ENCODE measurements around the gene SLC17A2.
"Not testable (repeated sequence)": the region's sequence is repeated elsewhere in the genome, so short reads cannot be mapped to it uniquely, and the experiment has no call there.

Gene SLC17A2

DNA sequence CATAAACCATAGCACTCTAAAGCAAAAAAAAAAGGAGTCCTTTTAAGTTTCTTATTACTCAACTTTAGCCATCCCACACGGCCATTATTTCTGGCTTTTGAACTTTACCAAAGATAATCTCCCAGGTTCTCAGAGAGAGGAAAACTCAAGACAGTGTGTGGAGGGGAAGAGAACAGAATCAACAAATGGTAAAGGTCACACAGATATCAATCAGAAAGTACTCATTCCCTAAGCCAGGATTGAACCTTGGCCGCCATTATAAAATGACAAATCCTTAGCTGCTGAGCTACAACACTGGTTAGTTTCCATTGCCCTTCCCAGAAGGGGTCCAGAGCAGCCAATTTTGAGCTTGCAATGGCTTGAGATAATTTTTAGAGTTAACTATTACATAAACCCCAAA lies 22.0 kb upstream of the SLC17A2 start:
- DNase-seq (ENCODE audit: extremely low read depth in 1 of 2, low read depth in 1 of 2), result no peak

- no peak for DNase-seq (ENCODE audit: extremely low read depth in 1 of 2, low read depth in 1 of 2)
Observed at GRCh38 chr6:25951296-25952032, 21.0 kb upstream of the SLC17A2 start.

DNA sequence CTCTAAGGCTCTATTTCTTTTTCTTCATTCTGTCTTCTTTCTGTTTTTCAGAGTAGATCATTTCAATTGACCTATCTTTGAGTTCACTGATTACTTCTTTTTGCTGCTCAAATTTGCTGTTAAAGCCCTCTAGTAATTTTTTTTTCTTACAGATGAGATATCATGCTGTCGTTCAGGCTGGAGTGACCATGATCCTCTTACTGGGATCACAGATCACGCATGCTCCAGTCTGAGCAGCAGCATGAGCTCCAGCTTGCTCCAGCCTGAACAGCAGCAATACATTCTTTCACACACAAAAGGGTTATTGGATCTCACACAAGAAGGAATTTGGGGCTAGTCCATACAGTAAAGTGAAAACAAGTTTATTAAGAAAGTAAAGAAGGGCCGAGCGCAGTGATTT lies 19.8 kb upstream of the SLC17A2 start:
- DNase-seq (ENCODE audit: extremely low read depth in 1 of 2, low read depth in 1 of 2), result no peak

DNA sequence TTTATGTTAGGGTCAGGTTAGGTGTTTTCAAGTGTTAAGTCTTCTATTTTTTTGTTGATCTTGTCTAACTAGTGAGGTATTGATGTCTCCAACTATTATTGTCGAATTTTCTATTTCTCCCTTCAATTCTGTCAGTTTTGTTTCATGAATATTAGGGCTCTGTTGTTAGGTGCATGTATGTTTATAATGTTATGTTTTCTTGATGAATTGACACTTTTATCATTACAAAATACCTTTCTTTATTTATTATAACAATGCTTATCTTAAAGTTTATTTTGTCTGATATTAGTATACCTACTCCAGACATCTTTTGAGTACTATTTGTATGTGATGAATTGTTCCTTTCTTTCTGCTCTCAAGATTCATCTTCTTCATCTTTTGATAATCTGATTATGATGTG lies 19.2 kb upstream of the SLC17A2 start:
- DNase-seq (ENCODE audit: extremely low read depth in 1 of 2, low read depth in 1 of 2), result no peak

- DNase-seq (ENCODE audit: extremely low read depth in 1 of 2, low read depth in 1 of 2), result not testable (repeated sequence)
Observed at GRCh38 chr6:25947492-25947891, 17.0 kb upstream of the SLC17A2 start.

DNA sequence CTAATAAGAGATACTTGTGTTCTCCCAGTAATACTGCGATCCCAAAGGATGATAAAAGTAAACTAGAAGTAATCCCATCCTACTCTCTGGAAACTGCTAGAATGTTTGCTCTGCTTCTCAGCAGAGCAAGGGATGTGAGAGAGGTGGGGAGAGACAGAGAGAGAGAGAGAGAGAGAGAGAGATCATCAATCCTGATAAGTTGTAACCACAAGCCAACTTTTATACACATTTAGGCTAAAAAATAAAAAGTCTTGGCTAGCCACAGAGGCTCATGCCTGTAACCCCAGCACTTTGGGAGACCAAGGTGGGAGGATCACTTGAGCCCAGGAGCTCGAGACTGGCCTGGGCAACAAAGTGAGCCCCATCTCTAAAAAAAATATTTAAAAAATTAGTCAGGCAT lies 16.1 kb upstream of the SLC17A2 start:
- DNase-seq (ENCODE audit: extremely low read depth in 1 of 2, low read depth in 1 of 2), result no peak

DNA sequence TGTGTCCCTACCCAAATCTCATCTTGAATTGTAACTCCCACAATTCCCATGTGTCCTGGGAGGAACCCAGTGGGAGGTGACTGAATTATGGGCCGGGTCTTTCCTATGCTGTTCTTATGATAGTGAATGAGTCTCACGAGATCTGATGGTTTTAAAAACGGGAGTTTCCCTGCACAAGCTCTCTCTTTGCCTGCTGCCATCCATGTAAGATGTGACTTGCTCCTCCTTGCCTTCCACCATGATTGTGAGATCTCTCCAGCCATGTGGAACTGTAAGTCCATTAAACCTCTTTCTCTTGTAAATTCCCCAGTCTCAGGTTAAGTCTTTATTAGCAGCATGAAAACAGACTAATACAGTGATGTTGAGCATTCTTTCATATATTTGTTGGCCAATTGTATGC lies 15.2 kb upstream of the SLC17A2 start:
- DNase-seq (ENCODE audit: extremely low read depth in 1 of 2, low read depth in 1 of 2), result not testable (repeated sequence)

- no peak for DNase-seq (ENCODE audit: extremely low read depth in 1 of 2, low read depth in 1 of 2)
Observed at GRCh38 chr6:25944688-25945574, 14.4 kb upstream of the SLC17A2 start.

DNA sequence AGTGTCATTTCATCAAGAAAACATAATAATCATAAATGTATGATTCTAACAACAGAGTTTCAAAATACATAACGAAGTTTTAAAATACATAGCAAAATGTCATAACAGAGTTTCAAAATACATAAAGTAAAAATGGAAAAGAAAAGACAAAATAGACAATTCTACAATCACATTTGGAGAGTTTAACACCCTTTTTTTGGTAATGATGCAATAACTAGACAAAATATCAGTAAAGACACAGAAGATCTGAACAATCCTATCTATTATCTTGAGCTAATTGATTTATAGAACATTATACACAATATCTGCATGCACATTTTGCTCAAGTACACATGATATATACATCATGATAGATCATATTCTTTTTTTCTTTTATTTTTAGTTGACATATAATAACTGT lies 13.4 kb upstream of the SLC17A2 start:
- no peak for DNase-seq (ENCODE audit: extremely low read depth in 1 of 2, low read depth in 1 of 2)

DNA sequence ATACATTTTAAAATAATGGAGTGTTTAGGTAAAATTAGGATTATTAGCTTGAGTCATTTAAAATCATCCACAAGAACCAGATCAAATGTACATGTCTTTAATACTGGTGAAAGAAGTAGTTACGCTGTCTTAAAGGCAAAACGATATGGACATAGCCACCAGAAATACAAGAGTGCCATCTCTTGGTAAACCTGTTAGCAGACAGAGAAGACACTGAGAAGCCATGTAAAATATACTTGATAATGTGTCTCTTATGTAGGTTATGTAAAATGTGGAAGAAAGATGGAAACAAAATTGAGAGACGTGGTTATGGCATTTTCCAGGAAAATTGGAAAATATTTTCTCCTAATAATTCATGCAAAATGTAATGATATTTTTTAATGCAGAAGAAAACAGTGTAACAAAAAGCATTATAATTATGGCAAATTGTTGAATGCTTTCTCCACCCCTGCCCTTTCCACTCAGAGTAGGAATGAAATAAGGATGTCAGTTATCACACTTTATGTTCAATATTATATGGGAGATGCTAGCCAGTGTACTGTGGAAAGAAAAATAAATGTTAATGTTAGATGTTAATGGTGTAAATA lies 12.2 kb upstream of the SLC17A2 start:
- no peak for DNase-seq (ENCODE audit: extremely low read depth in 1 of 2, low read depth in 1 of 2)

DNA sequence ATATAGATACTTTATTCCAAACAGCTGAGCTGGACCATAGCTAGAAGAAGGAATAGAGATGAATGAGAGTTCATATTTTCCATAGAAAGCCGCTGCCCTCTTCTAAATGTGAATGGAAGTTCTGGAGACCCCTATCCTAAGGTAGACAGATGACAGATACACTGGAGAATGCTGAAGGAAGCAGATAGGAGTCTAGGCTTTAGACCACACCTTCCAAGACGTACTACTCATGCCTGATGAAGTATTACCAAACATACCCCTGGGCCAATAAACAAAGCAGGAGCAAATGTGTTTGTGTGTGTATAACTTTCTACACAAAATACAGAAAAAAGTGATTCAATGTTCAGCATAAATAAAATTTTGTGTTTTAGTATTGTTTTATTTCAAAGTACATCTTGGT lies 9.1 kb upstream of the SLC17A2 start:
- no peak for DNase-seq (ENCODE audit: extremely low read depth in 1 of 2, low read depth in 1 of 2)

- no peak for DNase-seq (ENCODE audit: extremely low read depth in 1 of 2, low read depth in 1 of 2)
Observed at GRCh38 chr6:25935953-25936352, 5.5 kb upstream of the SLC17A2 start.

- no peak for DNase-seq (ENCODE audit: extremely low read depth in 1 of 2, low read depth in 1 of 2)
Observed at GRCh38 chr6:25934735-25935313, 4.3 kb upstream of the SLC17A2 start.

DNA sequence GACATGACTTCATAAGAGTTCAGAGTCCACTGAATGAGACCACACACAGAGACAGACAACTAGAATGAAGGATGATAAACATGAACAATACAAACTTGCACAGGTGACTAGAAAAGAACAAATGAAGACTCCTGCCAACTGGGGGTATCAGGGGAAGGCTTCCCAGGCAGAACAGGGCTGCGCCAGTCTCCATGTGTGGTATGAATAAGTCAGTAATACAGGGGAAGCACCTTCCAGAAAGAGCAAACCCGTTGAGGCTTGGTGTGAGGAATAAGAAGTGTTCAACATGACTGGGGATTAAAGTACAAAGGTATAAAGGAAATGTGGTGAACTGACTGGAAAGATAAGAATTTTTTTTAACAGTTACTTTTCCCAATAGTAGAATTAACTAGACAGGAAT lies 3.7 kb upstream of the SLC17A2 start:
- no peak for DNase-seq (ENCODE audit: extremely low read depth in 1 of 2, low read depth in 1 of 2)

GRCh38 chr6:25931411-25931709 lies 869 bp upstream of the SLC17A2 start:
- no peak for DNase-seq (ENCODE audit: extremely low read depth in 1 of 2, low read depth in 1 of 2)

GRCh38 chr6:25929785-25930184 lies 706 bp downstream of the SLC17A2 start:
- not testable (repeated sequence) for DNase-seq (ENCODE audit: extremely low read depth in 1 of 2, low read depth in 1 of 2)

- no peak for DNase-seq (ENCODE audit: extremely low read depth in 1 of 2, low read depth in 1 of 2)
Observed at GRCh38 chr6:25928562-25929324, 1.7 kb downstream of the SLC17A2 start.

DNA sequence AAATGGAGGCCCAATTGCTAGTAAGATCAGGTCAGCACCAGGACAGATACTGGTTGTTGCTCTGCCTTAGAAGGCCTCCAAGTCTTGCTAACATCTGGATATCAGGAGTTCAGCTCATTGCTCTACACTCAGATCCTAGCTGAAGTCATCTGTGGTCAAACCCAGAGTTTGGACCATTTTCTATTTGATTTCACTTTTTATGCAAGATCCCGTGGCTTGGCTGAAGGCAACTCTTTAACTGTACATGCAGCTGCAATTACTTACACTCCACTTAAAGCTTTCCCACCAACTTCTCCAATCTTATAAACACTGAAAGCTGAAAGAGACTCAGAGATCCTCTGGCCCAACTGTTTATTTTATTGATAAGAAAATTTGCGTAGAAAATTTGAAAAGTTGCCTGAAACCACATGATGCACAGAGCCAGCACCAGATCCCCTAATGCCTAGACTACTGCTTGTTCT lies 2.7 kb downstream of the SLC17A2 start:
- DNase-seq (ENCODE audit: extremely low read depth in 1 of 2, low read depth in 1 of 2), result no peak

GRCh38 chr6:25927178-25927577 lies 3.3 kb downstream of the SLC17A2 start:
- no peak for DNase-seq (ENCODE audit: extremely low read depth in 1 of 2, low read depth in 1 of 2)

GRCh38 chr6:25925876-25926275 lies 4.6 kb downstream of the SLC17A2 start:
- no peak for DNase-seq (ENCODE audit: extremely low read depth in 1 of 2, low read depth in 1 of 2)

DNA sequence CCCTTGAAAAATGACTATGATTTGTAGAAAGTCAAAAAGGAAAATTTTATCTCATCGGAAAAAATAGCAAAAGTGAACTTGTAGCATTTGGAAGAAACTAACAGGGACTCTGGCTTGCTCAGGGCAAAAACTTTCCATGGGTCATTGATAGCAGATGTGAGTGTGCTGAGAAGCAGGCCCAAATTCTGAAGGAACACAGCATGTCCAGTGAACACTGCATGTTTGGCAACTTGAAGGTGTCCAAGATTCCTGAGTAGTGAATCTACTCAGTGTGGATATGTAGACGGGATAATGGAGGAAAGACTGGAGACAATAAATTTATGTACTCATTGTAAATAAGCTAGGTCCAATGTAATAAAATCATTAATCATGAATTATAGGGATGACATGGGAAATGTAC lies 8.2 kb downstream of the SLC17A2 start:
- DNase-seq (ENCODE audit: extremely low read depth in 1 of 2, low read depth in 1 of 2), result no peak
